ENCODE data around the gene SMAD7.

DNA sequence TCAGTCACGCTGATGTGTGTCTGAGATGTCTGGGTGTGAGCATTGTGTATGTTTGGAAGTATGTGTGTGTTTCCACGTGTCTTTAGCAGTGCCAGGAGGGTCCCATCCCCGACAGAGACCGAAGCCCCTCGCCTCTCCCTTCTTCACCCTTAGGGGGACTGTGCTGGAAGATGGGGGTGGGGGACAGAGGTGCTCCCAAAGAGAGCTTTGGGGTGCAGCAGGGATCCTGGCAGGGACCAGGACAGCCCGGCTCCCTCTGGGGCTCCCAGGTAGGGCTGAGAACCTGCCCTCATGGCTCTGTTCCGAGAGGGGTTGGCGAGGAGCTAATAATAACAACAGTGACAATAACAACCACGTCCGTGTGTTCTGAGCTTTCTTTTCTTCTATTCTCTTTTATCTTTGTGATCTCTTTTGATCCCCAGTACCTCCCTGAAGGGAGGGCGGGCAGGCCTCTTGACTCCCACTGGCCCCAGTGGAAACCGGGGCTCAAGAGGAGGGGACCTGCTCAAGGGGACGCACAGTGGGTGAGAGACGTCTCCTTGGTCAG is 57.6 kb downstream of the SMAD7 start:
- TF ChIP-seq FOXA1 (IDR thresholded peaks at IDR 0.05) (no peak), CTBP1 (IDR thresholded peaks at IDR 0.05; ENCODE audit: borderline replicate concordance) (no peak)
